ENCODE results near the gene SLC4A2.

Gene SLC4A2

DNA sequence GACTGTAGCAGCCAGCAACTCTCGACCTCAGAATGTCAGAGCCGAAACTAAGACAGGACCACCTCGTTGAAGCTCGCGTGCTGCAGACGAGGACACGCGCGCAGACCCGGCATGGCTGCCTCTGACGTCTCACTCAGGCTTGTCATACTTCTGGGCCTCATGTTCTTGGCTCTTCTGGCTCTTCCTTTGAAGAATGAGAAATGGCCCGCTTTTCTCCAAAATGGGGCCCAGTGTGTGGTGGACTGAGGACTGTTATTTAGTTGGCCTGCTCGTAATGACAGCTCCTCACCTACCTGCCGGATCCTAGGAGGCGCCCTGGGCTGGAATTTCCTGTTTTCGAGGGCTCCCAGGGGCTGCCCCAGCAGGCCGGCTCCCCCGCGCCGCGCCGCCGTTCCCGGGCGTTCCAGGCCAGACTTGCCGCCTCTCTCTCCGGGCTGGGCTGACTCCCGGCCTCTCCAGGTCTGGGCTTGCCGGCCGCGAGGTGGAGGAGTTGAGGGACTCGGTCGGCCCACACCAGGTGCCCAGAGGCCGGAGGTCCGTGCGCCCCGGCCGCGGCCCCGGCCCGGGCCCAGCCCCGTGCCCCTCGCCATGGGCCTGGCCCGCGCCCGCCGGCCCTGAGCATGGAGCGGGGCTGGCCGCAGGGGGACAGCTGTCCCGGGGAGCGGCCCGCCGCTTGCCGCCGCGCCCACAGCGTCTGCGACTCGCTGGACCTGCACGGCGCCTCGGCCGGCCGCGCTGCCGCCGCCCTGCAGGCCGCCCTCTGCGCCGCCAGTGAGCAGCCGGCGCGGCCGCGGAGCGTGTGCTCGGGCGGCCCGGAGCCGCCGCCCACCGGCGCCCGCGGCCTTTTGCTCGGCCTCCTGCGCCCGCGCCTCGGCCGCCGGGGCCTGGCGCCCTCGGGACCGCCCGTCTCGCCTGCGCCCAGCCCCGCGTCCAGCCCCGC, 55.0 kb downstream of the SLC4A2 start:
- DNase-seq = no peak

- DNase-seq = no peak
Measured at GRCh38 chr7:151115121-151115835, 55.9 kb downstream of the SLC4A2 start.

- DNase-seq = no peak
Measured at GRCh38 chr7:151115836-151116418, 56.5 kb downstream of the SLC4A2 start.

DNA sequence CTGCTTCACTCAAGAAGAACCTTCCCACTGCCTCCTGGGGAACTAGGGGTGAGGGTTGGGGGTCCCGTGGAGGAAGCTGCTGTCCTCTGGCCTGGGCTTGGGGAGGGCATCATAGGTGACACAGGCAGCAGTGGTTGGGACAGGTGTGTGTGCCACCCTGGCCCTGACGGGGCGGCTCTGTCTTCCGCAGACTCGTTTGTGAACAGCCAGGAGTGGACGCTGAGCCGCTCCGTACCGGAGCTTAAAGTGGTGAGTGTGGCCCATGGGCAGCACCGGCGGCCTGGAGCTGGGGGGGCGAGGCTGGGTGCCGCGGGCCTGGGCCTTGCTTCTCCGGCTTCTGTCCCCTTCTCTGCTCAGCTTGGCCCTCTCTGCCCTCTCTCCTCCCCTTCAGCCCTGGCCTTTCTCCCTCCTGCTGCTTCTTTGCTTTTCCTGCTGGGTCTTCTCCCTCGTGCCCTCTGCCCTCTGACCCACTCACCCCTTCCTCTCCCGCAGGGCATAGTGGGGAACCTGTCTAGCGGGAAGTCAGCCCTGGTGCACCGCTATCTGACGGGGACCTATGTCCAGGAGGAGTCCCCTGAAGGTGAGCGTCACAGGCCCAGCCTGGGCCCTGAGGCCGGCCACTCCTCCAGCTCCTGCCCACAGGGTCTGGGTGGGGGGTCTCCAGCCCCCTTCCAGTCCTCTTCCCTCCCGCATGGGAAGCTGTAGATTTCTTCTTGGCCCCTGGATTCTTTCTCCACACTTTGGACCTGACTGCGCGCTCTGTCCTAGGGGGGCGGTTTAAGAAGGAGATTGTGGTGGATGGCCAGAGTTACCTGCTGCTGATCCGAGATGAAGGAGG, 57.4 kb downstream of the SLC4A2 start:
- DNase-seq = no peak

DNA sequence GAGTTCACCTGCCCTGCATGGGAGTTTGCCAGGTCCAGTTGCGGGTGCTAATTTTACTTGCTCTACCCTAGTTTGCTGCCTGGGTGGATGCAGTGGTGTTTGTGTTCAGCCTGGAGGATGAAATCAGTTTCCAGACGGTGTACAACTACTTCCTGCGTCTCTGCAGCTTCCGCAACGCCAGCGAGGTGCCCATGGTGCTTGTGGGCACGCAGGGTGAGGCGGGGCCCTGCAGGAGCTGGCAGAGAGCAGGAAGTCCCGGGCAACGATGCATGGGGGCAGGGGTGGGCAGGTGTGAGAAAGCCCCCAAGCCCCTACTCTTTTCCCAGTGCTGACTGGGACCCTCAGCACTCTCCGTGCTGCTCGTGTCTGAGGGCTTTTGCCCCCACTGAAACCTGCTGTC, 58.2 kb downstream of the SLC4A2 start:
- DNase-seq = no peak

DNA sequence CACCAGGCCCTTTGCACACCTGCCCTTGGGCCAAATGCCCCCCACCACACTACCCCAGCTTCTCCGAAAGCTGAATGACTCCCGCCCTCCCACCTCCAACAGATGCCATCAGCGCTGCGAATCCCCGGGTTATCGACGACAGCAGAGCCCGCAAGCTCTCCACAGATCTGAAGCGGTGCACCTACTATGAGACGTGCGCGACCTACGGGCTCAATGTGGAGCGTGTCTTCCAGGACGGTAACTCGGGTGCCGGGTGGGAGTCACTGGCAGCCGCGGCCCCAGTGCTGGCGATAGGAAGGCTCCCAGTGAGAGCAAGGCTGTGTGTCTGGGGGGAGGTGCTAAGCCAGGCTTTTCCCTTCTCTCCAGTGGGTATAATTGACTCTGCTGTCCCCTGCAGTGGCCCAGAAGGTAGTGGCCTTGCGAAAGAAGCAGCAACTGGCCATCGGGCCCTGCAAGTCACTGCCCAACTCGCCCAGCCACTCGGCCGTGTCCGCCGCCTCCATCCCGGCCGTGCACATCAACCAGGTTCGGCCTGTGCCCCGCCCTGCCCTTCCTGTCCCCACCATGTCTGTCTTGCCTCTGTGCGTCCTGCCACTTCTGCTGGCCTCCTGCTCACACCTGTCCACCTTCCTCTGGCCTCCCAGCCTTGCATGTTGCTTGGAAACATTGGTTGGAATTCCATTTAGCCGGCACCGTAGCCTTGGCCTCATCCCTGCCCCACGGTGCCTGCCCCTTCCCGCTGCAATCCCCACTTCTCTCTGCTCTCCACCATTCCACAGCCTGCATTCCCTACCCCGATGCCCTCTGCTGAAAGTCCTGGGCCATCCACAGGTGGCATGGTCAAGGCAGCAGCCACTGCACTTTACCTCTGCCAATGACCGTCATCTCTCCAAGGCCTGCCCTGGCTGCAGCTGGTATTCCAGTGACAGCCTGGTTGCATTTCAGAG, 59.0 kb downstream of the SLC4A2 start:
- no peak for DNase-seq

DNA sequence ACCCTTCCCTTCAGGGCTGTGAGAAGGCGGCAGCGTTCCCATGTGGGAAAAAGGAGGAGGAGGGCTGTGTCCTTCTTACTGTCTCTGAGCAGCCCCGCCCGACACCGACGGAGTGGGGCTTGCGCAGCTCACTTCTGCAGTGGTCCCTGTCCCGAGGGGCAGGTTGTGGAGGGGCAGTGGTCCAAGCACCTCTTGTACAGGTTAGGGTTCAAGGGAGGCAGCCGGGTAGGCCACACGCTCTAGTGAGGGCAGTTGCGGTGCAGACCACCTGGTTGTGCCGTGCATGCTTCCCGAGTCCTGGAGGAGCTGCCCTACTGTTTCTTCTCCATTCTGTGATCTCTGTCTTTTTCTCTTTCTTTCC, 59.6 kb downstream of the SLC4A2 start:
- no peak for DNase-seq

GRCh38 chr7:151119902-151120301, 60.5 kb downstream of the SLC4A2 start:
- DNase-seq = no peak

- DNase-seq = no peak
Measured at GRCh38 chr7:151120896-151121295, 61.5 kb downstream of the SLC4A2 start.

DNA sequence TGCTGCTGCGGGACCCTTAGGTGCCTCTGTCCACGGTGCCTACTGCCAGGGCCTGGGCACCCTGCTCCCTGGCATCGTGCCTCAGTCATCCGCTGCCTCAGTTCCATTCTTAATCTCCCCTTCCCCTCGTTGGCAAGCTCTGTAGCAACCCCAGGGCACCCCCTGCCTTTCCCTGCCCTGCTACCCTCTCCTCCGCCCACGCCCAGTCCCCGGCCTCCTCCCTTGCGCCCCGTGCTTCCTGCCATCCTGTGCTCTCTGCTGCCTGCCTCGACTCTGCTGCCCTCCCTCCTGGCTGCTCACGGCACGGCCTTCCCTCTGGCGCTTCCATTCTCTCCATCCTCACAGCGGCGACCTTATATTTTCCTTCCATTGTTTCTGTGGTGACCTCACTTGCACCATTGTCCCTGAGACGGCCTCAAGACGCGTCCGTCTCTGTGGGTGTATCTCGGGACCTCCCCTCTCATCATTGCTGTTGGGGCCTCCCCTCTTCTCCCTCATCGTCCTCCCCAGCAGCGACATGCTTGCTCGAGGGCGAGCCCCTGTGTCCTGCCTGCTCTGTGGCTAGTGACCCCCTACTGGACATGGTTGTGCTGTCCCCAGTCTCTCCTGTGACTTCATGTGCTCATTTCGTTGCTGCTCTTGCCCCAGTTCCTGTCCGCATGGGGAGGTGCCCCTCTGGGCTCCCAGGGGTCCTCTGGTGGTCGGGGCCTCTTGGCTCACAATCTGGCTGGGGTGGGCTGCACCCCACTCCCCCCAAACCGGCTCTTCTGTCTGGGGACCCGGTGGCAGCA, 62.2 kb downstream of the SLC4A2 start:
- DNase-seq = no peak

DNA sequence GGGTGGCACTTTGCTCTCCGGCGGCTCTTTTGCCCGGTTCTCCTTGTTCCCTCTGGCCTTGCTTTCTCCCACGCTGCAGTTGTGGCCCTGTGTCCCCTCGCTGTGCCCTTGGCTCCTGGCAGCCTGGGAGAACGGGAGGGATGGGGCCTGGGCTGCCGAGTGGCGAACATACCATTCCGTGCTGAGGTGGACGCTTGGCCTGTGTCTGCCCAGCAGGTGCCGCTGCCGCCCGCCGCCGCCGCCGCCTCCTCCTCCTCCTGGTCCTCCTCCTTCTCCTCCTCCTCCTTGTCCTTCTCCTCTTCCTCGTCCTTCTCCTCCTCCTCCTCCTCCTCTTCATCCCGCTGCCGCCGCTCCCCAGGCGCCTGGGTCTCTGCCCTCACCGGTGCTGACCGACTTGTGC, 62.9 kb downstream of the SLC4A2 start:
- no peak for DNase-seq

DNA sequence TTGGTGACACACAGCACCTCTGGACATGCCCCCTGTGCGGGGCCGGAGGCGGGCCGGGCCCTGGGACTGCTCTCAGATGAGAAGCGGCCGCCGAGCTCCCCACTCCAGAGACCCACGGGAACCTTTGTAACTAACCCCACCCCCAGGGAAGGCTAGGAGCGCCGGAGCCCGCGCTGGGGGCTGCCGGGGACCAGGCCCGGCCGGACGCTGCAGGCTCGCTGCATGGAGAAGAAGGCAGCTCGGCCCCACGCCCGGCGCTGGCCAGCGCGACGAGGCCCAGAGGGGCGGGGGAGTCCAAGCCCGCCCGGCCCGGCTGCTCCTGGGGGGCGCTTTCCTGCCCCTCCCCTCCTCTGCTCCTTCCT, 63.4 kb downstream of the SLC4A2 start:
- no peak for DNase-seq

GRCh38 chr7:151123158-151123821, 63.9 kb downstream of the SLC4A2 start:
- no peak for DNase-seq

DNA sequence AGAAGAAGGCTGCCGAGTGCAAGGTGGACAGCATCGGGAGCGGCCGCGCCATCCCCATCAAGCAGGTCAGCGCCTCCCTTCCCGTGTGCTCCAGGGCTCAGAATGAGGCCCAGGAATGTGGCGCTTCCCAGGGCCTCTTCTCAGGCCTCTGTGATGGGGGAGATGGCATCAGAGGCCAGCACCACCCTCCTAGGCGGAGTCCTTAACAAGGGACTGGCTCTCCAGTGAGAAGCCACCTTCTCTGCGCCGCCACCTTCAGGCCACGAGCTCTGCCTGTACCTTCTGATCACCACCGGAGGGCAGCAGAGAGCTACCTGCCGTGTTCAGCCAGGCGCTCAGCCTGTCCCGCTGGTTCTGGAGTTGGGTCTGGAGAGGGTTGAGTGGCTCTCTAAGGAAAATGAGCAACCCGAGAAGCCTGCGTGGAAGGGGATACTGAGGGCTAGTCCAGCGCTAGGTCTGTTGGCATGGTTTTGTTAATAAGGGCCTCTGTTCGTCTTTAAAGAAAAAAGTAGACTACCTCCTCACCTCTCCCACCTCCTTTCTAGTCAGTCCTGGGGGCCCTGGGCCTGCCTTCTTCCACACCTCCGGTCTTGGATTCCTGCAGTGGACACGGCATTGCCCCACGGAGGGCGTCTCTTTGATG, 64.6 kb downstream of the SLC4A2 start:
- peak; percentile 78 for DNase-seq

DNA sequence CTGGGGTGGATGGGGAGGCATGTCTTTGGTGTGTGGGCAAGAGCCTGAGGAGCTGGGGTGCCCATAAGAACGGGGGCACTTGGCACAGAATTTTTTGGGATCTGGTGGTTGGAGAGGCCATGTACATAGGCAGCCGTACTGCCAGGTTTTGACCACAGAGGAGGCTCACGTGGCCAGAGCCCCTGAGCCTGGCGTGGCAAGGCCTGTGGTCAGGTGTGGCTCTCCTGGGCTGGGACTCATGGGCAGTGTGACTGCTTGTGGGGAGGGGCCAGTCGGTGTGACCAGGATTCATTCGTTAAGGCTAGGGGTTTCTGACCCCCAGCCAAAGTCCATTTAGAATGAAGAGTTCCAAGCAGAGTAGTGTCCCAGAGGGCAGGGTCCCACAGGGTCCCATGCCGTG, 65.1 kb downstream of the SLC4A2 start:
- no peak for DNase-seq

DNA sequence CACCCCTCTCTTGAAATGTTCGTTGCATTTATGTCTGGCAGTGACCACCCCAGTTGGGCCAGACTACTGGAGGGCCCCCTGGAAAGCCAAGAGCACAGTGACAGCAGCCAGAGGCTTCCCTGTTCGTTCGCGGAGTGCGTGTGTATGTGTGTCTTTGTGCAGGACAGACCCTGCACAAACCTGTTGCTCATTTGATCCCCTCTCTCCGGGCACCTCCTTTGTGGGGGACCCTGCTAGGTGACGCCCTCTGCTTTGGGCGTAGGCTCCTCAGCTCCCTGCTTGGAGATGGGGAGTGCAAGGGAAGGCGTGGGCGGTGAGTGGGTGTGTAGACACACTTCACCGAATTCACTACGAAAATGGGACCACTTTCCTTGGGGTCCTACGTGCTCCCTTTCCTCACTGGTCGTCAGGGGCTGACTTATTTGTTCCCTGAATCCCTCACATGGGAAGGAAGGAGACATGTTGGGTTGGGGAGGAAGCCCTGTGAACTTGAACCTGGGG, 65.6 kb downstream of the SLC4A2 start:
- DNase-seq = no peak

- no peak for DNase-seq
Measured at GRCh38 chr7:151125470-151125845, 66.1 kb downstream of the SLC4A2 start.

- peak; percentile 73 for DNase-seq
Measured at GRCh38 chr7:151125846-151126481, 66.6 kb downstream of the SLC4A2 start.
